Neural crest cell (in vitro differentiated cells): ENCODE measurements around the gene EHD2. TPM values are rescaled to one million over a fixed set of nuclear protein-coding genes. Genes with fewer than 3 reads are reported as not detected.

Source experiments
- DNase-seq: peaks from one replicate; pipeline ENCODE4 v3.0.0; 2021; ENCODE audit warnings: low read depth, mixed read lengths, low spot score
- H3K27ac Mint-ChIP-seq: one replicate; pipeline ENCODE4 v1.8.0; 2021; ENCODE audit warnings: mild to moderate bottlenecking, mixed read lengths; ENCODE audit not compliant: unreplicated experiment
- H3K27me3 Mint-ChIP-seq: 2 replicates; pipeline ENCODE4 v1.8.0; 2021; ENCODE audit warnings: low read depth, mild to moderate bottlenecking, mixed read lengths
- H3K36me3 Mint-ChIP-seq: 2 replicates; pipeline ENCODE4 v1.8.0; 2021; ENCODE audit warnings: low read depth, mild to moderate bottlenecking, mixed read lengths
- H3K4me1 Mint-ChIP-seq: 2 replicates; pipeline ENCODE4 v1.8.0; 2021; ENCODE audit warnings: mixed read lengths
- H3K4me3 Mint-ChIP-seq: one replicate; pipeline ENCODE4 v1.8.0; 2021; ENCODE audit warnings: mild to moderate bottlenecking, mixed read lengths
- H3K9me3 Mint-ChIP-seq: 2 replicates; pipeline ENCODE4 v1.8.0; 2021; ENCODE audit warnings: mixed read lengths
- CTCF ChIP-seq: fragments of 200-600 bp; sonication (generic); conservative IDR thresholded peaks from 2 replicates; pipeline ENCODE4 v1.5.0; 2021; ENCODE audit warnings: antibody characterized with exemption, mild to moderate bottlenecking
- total RNA-seq: library from RNA; stranded (reverse); gene quantifications from 2 replicates; pipeline ENCODE4 v1.2.1, GENCODE V29; 2021

The EHD2 gene
- total RNA-seq, 1 donor from 2014 or later, result 0.47 TPM

GRCh38 chr19:47701717-47702552 is 11.3 kb upstream of the EHD2 start:
- TF ChIP-seq CTCF, result no peak
- H3K27ac Mint-ChIP-seq, result no peak overlapping the region
- peaks cover 6% of the 10 kb centered on the region for H3K4me1 Mint-ChIP-seq
- H3K36me3 Mint-ChIP-seq, result no peaks in the 10 kb centered on the region
- no peaks in the 10 kb centered on the region for H3K9me3 Mint-ChIP-seq
- no peak for DNase-seq
- no peak overlapping the region for H3K4me3 Mint-ChIP-seq
- H3K27me3 Mint-ChIP-seq, result no peaks in the 10 kb centered on the region

GRCh38 chr19:47702671-47703070 is 10.6 kb upstream of the EHD2 start:
- Mint-ChIP-seq H3K27ac (no peak overlapping the region), H3K27me3 (peaks cover 5% of the 10 kb centered on the region), H3K4me1 (peaks cover 6% of the 10 kb centered on the region), H3K9me3 (no peaks in the 10 kb centered on the region), H3K4me3 (no peak overlapping the region), H3K36me3 (no peaks in the 10 kb centered on the region)
- no peak for TF ChIP-seq CTCF
- DNase-seq, result no peak

GRCh38 chr19:47703301-47703700 is 9.9 kb upstream of the EHD2 start:
- H3K4me1 Mint-ChIP-seq, result no peaks in the 10 kb centered on the region
- no peak for DNase-seq
- H3K36me3 Mint-ChIP-seq, result no peaks in the 10 kb centered on the region
- TF ChIP-seq CTCF, result no peak
- no peak overlapping the region for H3K4me3 Mint-ChIP-seq
- H3K27ac Mint-ChIP-seq, result no peak overlapping the region
- no peaks in the 10 kb centered on the region for H3K9me3 Mint-ChIP-seq
- H3K27me3 Mint-ChIP-seq, result peaks cover 5% of the 10 kb centered on the region

GRCh38 chr19:47704024-47704423 is 9.2 kb upstream of the EHD2 start:
- Mint-ChIP-seq H3K27ac (no peak overlapping the region), H3K9me3 (no peaks in the 10 kb centered on the region), H3K4me1 (no peaks in the 10 kb centered on the region), H3K36me3 (no peaks in the 10 kb centered on the region), H3K4me3 (no peak overlapping the region), H3K27me3 (peaks cover 7% of the 10 kb centered on the region)
- DNase-seq, result no peak
- TF ChIP-seq CTCF, result no peak

- no peak overlapping the region for H3K27ac Mint-ChIP-seq
- H3K4me1 Mint-ChIP-seq, result no peaks in the 10 kb centered on the region
- TF ChIP-seq CTCF, result no peak
- no peaks in the 10 kb centered on the region for H3K36me3 Mint-ChIP-seq
- H3K9me3 Mint-ChIP-seq, result no peaks in the 10 kb centered on the region
- H3K27me3 Mint-ChIP-seq, result peaks cover 8% of the 10 kb centered on the region
- DNase-seq, result no peak
- no peak overlapping the region for H3K4me3 Mint-ChIP-seq
Observed at GRCh38 chr19:47704656-47705055, 8.6 kb upstream of the EHD2 start.
